ENCODE measurements around the gene SPIC.
A peak's percentile ranks its signal among the peaks of the same experiment; 100 is the strongest.

The SPIC gene

DNA sequence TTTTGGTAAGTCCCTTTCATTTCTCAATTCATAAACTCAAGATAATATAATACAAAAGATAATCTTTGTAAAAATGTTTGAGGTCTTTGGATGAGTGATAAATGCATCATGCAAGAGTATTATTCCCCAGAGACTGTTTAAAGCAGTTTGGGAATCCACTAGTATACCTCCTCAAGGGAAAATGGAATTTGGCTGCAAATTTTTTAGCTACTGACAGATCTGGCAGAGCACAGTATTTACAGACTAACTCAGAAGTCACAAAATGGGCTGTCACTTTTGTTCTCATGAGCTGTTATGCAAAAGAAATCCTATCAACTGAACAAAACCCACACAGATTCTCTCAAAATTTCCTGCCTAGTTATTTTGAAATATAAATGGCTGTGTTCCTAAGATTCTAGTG is 9.9 kb downstream of the SPIC start:
- no peak for TF ChIP-seq CTCF (IDR thresholded peaks at IDR 0.05; ENCODE audit: insufficient read depth, missing control alignments)
- DNase-seq (ENCODE audit: insufficient read length, low spot score) (no peak), FAIRE-seq (no peak)

- FAIRE-seq, result no peak
- TF ChIP-seq CTCF (IDR thresholded peaks at IDR 0.05; ENCODE audit: insufficient read depth, missing control alignments), result no peak
- DNase-seq (ENCODE audit: insufficient read length, low spot score), result no peak
Observed at GRCh38 chr12:101488469-101488868, 13.3 kb downstream of the SPIC start.

GRCh38 chr12:101490286-101490920 is 15.3 kb downstream of the SPIC start:
- DNase-seq (ENCODE audit: insufficient read length, low spot score), result no peak
- no peak for FAIRE-seq
- TF ChIP-seq CTCF (IDR thresholded peaks at IDR 0.05; ENCODE audit: insufficient read depth, missing control alignments), result peak; percentile 55

- FAIRE-seq, result no peak
- DNase-seq (ENCODE audit: insufficient read length, low spot score), result no peak
- no peak for TF ChIP-seq CTCF (IDR thresholded peaks at IDR 0.05; ENCODE audit: insufficient read depth, missing control alignments)
Observed at GRCh38 chr12:101491329-101491728, 16.2 kb downstream of the SPIC start.

- TF ChIP-seq CTCF (IDR thresholded peaks at IDR 0.05; ENCODE audit: insufficient read depth, missing control alignments), result no peak
Observed at GRCh38 chr12:101493556-101493955, 18.4 kb downstream of the SPIC start.

GRCh38 chr12:101498252-101498651 is 23.1 kb downstream of the SPIC start:
- TF ChIP-seq CTCF (IDR thresholded peaks at IDR 0.05; ENCODE audit: insufficient read depth, missing control alignments), result no peak
- DNase-seq (ENCODE audit: insufficient read length, low spot score), result no peak
- FAIRE-seq, result no peak

More at GRCh38 chr12:101493556-101493955, 18.4 kb downstream of the SPIC start:
- DNase-seq (ENCODE audit: insufficient read length, low spot score) (no peak), FAIRE-seq (no peak)

DNA sequence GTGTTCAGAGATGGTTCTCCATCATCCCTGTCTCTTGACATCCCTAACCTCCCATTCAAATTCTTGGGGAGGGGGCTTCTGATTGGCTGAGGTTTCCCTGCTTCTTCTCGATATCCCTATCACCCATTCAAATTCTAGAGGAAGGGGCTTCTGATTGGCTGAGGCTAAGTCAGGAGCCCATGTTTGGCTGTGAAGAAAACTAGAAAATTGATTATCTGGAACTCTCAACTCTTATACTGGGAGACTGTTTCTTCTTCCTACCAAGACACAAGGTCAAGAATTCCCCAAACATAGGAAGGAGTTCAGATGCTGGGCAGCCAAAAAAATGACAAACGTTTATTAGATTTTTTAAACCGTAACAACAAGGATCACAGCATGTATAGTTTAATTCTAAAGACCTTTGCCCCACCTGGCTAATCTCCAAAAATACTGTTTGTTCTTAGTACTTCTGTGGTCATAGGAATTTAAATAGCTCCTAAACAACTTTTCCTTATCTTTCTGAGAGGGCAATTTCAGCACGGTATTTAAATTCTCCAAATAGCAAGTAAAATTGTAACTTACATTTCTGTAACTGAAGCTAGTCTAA is 26.4 kb downstream of the SPIC start:
- DNase-seq (ENCODE audit: insufficient read length, low spot score) (no peak), FAIRE-seq (no peak)
- no peak for TF ChIP-seq CTCF (IDR thresholded peaks at IDR 0.05; ENCODE audit: insufficient read depth, missing control alignments)

Data from D721Med (cell line).